ENCODE data around the gene EIF6.
"Not testable (repeated sequence)": the region's sequence is repeated elsewhere in the genome, so short reads cannot be mapped to it uniquely, and the experiment has no call there.

EIF6 gene

DNA sequence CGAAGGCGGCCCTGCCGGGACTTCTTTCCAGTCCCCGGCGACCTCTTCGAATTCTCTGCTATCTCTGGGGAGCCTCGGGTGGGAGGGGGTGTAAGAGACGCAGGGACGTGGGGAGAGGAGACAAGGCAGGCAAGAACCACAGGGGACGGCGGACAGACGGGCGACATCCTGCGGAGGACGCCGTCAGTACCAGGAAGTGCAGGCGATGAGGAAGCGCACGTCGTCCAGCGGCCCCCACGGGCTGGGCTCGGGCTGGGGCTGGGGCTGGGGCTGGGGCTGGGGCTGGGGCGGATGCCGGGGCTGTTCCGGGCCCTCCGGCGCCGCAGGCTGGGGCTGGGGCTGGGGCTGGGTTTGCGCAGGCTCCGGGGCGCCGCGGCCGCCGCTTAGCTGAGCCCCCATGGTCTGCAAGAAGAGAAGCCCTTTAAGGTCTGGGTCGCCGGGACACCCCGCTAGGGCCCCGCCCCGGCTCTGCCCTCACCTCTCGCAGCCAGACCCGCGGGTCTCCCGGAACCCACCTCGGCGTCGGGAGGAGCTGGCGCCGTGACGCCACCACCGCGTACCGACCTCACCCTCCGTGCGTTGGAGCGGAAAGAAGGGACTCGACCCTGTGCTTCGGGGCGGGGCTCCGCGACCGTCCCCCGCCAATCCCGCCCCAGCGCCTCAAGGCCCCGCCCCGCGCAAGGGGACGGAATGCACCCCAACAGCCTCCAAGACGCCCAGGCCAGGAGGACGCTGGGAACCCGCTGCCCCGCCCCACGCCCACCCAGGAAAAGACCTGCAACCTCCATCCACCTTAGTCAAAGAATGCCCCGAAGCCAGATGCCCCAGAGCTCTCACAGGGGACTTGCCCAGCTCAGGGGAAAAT lies 6.8 kb downstream of the EIF6 start, which contains the start of gene MMP24OS:
Gene MMP24OS (minus strand): TSS at position 592 of the 865 bp plus-strand sequence. CDS start 193 bp downstream, at position 399.
- DNase-seq (ENCODE audit: low spot score), result peak; percentile 79

DNA sequence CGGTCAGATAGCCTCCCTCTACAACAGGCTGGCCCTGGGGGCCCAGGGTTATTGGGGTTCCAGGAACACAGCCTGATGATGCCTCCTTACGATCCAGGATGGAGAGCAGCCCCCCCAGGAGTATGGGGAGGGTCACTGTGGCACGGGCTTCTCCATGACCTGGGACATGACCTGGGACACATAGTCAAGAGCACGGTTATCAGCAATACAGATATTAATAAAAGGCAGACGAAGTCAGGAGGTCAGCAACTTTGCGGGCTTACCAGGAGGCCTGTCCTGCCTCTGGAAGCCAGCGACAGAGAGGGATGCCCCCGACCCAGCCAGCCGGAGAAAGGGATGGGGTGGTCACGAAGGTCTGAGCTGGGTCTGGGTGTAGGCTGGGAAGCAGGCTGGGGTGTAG lies 7.4 kb downstream of the EIF6 start:
- DNase-seq (ENCODE audit: low spot score), result no peak

DNA sequence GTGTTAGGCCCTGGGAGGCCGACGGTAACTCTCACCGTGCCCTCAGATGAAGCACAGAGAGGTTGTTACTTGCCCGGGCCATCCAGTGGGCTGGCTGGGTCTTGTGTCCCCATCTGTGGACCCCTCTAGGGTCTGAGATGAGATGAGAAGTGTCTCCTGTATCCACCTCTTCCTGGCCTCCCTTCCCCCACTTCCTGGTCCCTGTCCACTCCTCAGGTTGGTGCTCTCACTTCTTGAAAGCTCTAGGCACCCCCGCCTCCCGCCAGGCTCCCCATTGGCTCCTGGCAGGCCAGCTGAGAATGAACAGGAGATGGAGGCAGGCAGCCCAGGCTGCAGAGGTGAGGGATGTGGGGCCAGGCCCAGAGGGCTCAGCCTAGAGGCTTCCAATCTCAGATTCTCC lies 8.2 kb downstream of the EIF6 start:
- no peak for DNase-seq (ENCODE audit: low spot score)

DNA sequence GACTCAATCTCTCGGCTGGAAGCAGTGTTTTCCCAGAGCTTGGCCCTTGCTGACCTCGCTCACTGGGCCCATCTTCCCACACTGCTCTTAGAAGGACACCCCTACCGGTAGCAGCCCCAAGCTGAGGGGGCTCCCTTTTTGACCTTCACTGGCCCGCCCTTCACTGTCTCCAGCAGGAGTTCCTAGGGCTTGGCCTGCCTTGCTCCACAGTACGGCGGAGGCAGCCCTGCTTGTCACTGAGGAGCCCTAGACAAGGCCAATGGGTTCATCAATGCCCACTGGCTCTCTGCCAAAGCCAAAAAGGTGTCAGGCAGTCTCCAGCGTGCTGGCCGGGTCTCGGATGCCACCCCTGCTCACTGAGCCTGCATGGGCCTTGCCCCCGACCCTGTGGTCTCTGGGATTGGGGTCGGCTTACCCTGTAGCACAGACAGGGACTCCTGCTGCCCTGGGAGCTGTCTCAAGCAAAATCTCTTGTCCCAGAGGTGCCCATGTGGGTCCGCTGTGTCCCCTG lies 8.8 kb downstream of the EIF6 start:
- DNase-seq (ENCODE audit: low spot score), result no peak

DNA sequence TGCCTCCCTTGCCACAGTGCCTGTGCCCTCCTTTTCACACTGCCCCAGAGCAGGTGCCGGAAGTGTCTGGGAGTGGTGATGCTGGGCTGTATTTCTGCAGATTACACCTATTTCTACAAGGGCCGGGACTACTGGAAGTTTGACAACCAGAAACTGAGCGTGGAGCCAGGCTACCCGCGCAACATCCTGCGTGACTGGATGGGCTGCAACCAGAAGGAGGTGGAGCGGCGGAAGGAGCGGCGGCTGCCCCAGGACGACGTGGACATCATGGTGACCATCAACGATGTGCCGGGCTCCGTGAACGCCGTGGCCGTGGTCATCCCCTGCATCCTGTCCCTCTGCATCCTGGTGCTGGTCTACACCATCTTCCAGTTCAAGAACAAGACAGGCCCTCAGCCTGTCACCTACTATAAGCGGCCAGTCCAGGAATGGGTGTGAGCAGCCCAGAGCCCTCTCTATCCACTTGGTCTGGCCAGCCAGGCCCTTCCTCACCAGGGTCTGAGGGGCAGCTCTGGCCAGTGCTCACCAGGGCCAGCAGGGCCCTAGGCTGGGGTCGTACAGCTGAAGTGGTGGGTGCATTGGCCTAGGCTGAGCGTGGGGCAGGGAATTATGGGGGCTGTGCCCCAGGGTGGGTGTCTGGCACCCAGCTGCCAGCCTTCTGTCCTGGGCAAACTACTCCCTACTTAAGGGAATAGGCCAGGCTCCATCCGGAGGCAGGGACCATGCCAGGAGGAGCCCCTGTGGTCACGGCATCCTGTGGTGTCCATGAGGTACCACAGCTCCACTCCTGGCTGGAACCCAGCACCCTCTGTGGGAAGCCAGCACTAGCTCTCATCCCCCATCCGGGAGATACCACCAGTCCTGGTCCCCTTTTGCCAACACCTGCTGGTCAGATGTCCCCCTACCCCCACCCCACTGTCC lies 10.1 kb downstream of the EIF6 start:
- DNase-seq (ENCODE audit: low spot score), result no peak

DNA sequence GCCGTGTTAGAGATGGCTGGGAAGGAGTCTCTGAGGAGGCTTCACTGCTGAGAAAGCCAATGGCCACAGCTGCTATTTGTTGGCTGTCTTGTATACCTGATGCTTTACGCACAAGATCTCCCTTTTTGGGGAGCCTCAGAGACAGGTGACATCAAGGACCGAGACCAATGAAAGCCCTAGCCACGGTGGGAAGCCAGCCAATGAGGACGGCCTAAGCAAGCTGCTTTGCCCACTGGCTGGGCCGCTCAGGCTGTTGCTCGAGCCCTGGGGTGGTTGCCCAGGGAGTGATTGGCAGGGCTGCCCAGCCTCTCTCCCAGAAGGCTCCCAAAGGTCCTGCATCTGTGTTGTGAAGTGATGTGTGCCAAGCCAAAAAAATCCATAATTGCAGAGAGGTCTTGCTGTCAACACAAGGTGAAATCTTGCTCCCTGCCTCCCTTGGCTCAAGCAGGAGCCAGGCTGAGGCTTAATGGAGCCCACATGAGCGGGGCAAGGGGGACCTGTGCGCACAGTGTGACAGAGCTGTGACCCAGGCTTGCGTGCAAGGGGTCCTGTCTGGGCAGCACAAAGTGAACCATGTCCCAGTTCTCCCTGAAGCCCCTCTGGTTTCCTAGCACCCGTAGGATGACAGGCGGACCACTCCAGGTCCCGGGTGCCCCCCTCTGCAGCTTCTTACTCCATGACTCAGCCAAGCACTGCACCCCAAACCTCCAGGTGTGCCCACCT lies 11.0 kb downstream of the EIF6 start:
- peak; percentile 58 for DNase-seq (ENCODE audit: low spot score)

DNA sequence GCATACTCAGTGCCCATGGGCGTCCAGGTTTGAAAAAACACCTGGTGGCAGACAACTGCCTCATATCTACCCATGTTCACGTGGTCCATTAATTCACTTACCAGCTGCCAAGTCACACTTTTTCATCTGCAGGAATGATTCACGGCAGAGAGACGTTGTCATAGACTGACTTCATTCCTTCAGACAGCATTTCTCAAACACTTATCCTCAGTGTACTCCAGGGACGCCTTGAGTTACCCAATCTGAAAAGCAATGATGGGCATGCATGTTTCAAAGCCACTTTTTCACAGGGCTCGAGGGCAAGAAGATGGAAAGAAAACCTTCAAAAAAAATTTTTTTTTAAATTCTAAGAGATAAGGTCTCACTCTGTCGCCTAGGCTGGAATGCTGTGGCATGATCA lies 12.7 kb downstream of the EIF6 start:
- DNase-seq (ENCODE audit: low spot score), result no peak

DNA sequence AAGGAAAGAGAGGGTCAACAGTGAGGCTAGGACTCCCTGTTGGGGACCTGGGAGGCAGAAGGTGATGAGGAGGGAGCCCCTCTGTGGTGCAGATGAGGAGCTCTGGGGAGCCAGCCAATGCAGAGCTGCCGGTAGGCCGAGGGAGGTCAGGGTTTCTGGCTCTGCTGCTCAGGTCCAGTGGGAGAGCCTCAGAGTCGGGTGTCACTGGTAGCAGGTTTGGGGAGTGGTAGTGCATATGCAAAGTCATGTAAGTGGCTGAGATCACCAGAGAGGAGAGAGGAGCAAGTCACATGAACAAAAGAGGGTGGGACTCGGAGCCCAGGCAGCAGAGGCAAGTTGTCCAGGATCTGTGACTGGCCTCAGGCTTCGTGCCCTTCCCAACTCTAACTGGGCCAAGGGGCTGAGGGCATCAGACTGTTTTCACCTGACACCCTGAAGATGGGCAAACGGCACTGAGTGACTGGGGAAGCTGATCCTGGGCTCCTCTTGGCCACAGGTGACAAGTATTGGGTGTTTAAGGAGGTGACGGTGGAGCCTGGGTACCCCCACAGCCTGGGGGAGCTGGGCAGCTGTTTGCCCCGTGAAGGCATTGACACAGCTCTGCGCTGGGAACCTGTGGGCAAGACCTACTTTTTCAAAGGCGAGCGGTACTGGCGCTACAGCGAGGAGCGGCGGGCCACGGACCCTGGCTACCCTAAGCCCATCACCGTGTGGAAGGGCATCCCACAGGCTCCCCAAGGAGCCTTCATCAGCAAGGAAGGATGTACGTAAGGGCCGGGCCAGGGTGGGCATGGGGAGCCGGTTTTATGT lies 13.3 kb downstream of the EIF6 start:
- no peak for DNase-seq (ENCODE audit: low spot score)

DNA sequence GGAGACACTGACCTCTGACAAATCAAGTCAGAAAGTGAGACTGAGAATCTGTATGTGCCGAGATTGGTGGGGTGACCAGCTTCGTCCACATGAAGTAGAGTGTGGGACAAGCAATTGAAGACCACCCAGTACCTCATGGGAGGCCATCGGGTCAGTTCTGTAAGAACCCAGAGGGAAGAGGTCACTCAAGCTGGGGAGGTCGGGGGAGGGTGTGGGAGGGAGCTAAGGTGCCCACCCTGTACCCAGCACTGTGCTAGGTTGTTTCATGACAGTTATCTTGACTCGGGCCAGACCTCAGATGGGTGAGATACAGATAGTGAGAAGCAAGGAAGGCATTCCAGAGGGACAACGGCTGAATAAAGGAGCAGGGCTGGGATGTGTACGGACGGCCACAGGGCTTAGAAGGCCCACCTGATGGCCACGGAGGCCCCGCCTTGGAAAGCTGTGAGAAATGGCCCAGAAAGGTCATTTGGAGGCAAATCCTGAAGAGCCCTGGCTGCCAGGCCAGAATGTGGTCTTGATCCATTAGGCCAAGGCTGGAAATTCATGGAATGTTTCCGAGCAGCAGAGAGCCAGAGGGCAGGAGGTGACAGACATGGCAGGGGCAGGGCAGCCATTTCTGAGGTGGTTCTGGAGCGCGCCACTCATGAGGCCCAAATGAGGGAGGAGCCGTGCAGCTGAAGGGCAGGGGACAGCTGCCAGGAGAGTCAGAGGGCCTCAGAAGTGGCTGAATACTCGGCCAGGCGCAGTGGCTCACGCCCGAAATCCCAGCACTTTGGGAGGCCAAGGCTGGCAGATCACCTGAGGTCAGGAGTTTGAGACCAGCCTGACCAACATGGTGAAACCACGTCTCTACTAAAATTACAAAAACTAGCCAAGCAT lies 14.3 kb downstream of the EIF6 start:
- DNase-seq (ENCODE audit: low spot score), result no peak

DNA sequence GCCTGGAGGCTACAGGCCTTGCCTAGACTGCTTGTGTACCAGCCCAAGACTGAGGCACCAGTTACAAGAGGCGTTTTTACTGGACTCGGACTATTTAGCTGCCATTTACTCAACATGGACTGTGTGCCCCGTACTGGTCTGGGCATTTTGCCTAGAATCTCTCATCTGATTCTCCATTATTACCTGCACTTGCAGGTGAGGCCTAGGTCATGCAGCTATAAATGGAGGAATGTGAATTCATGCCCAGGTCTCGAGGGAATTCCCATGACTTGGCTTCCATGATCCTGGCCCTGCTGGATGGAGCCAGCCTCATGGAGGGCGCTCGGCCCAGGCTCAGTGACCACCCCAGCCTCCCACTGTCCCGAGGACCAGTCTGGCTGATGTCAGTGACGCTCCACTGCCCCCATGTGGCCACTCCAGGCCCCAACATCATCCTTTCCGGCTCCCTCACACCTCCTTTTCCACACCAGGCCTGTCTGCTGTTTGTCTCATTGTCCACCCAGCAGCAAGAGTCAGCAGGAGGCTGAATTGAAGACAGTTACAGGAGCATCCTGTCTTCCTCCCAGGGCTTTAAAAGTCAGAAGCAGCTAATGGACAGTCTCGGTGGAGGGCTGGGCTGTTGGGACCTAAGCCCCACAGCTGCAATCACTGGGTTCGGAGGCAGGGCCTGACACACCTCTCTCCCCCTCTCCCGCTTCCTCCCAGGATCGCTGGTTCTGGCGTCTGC lies 15.4 kb downstream of the EIF6 start:
- DNase-seq (ENCODE audit: low spot score), result no peak

DNA sequence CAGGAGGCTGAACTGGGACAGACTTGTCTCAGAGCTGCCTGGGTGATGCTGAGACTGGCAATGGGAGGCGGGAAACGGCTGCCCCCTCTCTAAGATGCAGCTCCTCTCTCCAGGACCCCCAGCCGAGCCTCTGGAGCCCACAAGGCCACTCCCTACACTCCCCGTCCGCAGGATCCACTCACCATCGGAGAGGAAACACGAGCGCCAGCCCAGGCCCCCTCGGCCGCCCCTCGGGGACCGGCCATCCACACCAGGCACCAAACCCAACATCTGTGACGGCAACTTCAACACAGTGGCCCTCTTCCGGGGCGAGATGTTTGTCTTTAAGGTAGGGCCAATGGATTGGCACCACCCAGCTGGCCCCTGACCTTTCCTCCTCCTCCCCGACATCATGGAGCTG lies 17.5 kb downstream of the EIF6 start:
- no peak for DNase-seq (ENCODE audit: low spot score)

DNA sequence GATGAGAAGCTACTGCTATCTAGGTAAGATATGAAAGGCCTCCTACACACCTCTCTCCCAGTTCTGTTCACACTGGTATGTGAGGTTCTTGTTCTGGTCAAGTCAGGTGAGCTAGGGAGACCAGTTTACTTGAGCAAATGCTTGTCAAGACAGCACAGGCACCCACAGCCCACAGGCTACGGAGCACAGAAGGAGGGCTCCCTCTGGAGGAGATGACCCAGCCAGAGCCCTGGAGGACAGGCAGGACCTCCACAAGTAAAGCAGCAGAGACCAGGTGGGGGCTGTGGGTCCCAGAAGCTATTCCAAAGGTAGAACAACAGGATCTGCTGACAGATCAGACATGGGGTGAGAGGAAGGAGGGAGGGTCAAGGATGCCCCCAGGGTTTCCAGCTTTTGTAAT lies 19.8 kb downstream of the EIF6 start:
- DNase-seq (ENCODE audit: low spot score), result no peak

DNA sequence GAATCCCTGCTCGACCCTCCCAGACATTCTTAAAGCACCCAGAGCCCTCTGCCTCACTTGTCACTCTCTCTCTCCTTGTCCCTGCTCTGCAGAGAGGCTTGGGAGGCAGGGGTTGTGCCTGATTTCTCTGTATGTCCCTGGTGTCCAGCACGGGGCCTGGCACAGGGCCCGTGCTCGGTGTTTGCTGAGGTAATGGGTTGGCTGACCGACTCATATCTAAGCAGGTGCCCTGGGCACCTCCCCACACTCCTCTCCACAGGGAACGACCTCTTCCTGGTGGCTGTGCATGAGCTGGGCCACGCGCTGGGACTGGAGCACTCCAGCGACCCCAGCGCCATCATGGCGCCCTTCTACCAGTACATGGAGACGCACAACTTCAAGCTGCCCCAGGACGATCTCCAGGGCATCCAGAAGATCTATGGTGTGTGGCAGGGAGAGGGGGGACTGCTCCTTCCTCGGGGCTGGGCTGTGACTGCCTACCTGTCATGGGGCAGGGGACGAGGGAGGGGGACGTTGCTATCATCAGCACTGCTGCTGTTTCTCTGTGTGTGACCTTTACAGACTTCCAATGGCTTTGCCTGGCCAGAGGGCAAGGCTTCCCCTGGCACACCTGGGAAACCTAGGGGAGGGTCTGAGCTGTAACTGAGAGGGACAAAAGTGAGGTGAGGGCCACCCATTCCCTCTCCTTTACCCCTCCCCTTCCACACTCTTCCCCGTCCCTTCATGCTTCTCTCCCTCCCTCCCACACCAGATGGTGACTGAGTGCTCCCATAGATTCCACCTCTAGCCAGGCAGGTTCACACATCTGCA lies 20.8 kb downstream of the EIF6 start:
- no peak for DNase-seq (ENCODE audit: low spot score)

DNA sequence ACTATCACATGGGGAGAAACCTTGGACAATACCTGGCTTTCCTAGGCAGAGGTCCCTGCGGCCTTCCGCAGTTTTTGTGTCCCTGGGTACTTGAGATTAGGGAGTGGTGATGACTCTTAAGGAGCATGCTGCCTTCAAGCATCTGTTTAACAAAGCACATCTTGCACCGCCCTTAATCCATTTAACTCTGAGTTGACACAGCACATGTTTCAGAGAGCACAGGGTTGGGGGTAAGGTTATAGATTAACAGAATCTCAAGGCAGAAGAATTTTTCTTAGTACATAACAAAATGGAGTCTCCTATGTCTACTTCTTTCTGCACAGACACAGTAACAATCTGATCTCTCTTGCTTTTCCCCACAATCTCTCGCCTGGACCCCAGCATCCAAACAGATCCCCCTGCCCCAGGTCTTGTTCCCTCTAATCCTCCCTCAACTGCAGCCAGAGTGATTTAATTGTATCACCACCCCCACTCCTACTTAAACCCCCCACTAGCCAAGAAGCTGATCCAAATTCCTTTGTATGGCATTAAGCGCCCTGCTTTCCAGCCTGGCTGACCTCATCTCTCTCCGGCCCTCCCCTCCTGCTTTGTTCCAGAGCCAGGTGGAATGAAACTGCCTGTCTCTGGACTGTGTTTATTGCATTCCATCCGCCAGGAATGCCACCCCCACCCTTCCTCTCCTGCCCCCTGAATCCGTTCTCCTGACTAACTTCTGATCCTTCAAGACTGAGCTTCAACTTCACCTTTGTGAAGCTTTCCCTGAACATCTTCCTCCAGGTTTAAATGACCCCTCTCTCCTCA lies 21.6 kb downstream of the EIF6 start:
- DNase-seq (ENCODE audit: low spot score), result not testable (repeated sequence)

DNA sequence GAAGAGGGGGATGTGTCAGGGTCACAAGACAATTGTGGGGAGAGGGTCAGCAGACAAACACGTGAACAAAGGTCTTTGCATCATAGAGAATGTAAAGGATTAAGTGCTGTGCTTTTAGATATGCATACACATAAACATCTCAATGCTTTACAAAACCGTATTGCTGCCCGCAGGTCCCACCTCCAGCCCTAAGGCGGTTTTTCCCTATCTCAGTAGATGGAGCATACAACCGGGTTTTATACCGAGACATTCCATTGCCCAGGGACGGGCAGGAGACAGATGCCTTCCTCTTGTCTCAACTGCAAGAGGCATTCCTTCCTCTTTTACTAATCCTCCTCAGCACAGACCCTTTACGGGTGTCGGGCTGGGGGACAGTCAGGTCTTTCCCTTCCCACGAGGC lies 22.3 kb downstream of the EIF6 start:
- DNase-seq (ENCODE audit: low spot score), result not testable (repeated sequence)

DNA sequence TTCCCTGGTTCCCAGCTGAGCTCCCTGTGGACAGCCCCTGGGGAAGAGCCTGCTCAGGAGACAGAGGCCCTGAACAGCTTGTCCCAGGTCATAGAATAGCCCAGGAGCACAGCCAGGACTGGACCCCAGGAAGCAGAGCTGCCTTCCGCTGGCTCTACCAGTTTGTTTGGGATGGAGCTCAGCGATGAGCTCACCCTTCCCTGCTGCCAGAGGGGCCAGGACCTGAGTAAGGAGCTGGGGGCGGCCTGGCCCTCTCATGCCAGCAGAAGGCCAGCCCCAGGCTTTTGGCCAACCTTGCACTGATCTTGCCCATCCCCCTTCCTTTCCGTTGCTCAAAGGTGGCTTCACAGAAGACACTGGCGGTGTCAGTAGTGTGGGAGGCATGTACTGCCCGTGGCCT lies 24.1 kb downstream of the EIF6 start:
- no peak for DNase-seq (ENCODE audit: low spot score)

DNA sequence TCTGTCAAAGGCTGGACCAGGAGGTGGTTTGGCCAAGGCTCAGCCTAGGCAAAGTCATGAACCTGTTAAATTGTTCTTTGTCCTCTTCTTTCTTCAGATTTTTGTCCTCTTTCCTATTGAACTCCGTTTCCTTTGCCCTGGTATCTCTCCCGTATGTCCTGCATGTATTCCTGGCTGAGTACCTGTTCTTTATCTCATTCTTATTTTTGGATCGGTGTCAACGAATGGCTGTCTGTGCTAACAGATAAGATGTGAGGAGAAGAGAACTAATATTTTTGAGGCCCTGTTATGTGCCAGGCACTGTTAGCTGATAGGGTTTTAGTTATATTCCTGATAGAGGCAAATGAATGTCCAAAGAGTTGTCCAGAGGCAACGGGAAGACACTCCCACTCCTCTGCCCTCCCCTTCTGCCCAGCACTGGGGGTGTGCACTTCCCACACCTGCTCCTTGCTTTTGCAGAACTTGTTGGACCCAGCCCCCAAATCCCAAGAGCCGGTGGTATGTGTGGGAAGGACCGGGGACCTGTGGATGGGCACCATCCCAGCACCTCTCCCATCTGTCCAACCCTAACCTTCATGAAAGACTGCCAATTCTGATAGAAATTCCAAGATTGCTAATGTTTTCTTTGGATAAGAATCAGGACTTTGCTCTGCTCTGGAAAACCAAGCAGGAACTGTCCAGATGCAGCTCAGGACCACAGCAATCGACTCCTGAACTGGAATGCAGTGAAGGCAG lies 27.2 kb downstream of the EIF6 start:
- DNase-seq (ENCODE audit: low spot score), result no peak
